GM06990 (cell line): ENCODE measurements around the gene RPL12.

Experiments used
- DNase-seq: peaks from one replicate; pipeline ENCODE4 v3.0.0-alpha.2; 2011; ENCODE audit not compliant: insufficient read length; ENCODE audit errors: extremely low read depth
- H3K27me3 ChIP-seq: replicated peaks from 2 replicates; pipeline ENCODE4 v1.6.0; 2011; ENCODE audit warnings: low read length; ENCODE audit not compliant: control insufficient read depth, insufficient read depth
- H3K36me3 ChIP-seq: 2 replicates; pipeline ENCODE4 v1.5.1; 2011; ENCODE audit warnings: low read length; ENCODE audit not compliant: control insufficient read depth, insufficient read depth
- H3K4me3 ChIP-seq: replicated peaks from 2 replicates; pipeline ENCODE4 v1.5.1; 2011; ENCODE audit warnings: low read depth, mild to moderate bottlenecking, control low read depth, low read length
- CTCF ChIP-seq: IDR thresholded peaks from 2 replicates; pipeline ENCODE4 v1.5.1; 2011; ENCODE audit warnings: low read length, control low read depth, mild to moderate bottlenecking, inconsistent platforms; ENCODE audit not compliant: insufficient read depth, poor library complexity, severe bottlenecking

RPL12 gene

GRCh38 chr9:127445851-127446712, 5.1 kb downstream of the RPL12 start:
- Histone ChIP-seq H3K36me3 (peaks cover 47% of the 10 kb centered on the region), H3K27me3 (no peaks in the 10 kb centered on the region), H3K4me3 (no peak overlapping the region)
- no peak for TF ChIP-seq CTCF
- DNase-seq, result no peak

GRCh38 chr9:127444921-127445850, 6.0 kb downstream of the RPL12 start:
- Histone ChIP-seq H3K27me3 (no peaks in the 10 kb centered on the region), H3K36me3 (peaks cover 50% of the 10 kb centered on the region), H3K4me3 (no peak overlapping the region)
- TF ChIP-seq CTCF, result no peak
- no peak for DNase-seq

GRCh38 chr9:127444283-127444920, 6.8 kb downstream of the RPL12 start:
- Histone ChIP-seq H3K27me3 (no peaks in the 10 kb centered on the region), H3K4me3 (no peak overlapping the region), H3K36me3 (peaks cover 49% of the 10 kb centered on the region)
- TF ChIP-seq CTCF, result no peak
- peak; percentile 46 for DNase-seq

- no peak overlapping the region for H3K4me3 ChIP-seq
- peaks cover 39% of the 10 kb centered on the region for H3K36me3 ChIP-seq
- no peak for DNase-seq
- no peaks in the 10 kb centered on the region for H3K27me3 ChIP-seq
- TF ChIP-seq CTCF, result no peak
These were observed 12.8 kb downstream of the RPL12 start for GRCh38 chr9:127438394-127438793.

GRCh38 chr9:127437497-127438264, 13.5 kb downstream of the RPL12 start:
- TF ChIP-seq CTCF, result no peak
- Histone ChIP-seq H3K36me3 (peaks cover 43% of the 10 kb centered on the region), H3K27me3 (no peaks in the 10 kb centered on the region), H3K4me3 (no peak overlapping the region)
- no peak for DNase-seq
